ENCODE results near the gene MYT1. TPM values are rescaled to one million over a fixed set of nuclear protein-coding genes. Genes with fewer than 3 reads are reported as not detected.
A peak's percentile ranks its signal among the peaks of the same experiment; 100 is the strongest.

The MYT1 gene
- polyA plus RNA-seq, 3 donors: 0.35 to 0.50 (median 0.46) TPM

GRCh38 chr20:64242003-64242796 is 77.9 kb downstream of the MYT1 start:
- no peak for DNase-seq (ENCODE audit: low read depth in 3 of 3, low spot score in 2 of 3)

- DNase-seq (ENCODE audit: low read depth in 3 of 3, low spot score in 2 of 3): no peak
Observed at GRCh38 chr20:64242797-64243475, 78.7 kb downstream of the MYT1 start.

GRCh38 chr20:64244281-64244805 is 80.1 kb downstream of the MYT1 start:
- no peak for DNase-seq (ENCODE audit: low read depth in 3 of 3, low spot score in 2 of 3)

GRCh38 chr20:64244870-64245603 is 80.8 kb downstream of the MYT1 start:
- DNase-seq (ENCODE audit: low read depth in 3 of 3, low spot score in 2 of 3): no peak

- DNase-seq (ENCODE audit: low read depth in 3 of 3, low spot score in 2 of 3): no peak
Observed at GRCh38 chr20:64245746-64246595, 81.7 kb downstream of the MYT1 start.

- no peak for DNase-seq (ENCODE audit: low read depth in 3 of 3, low spot score in 2 of 3)
Observed at GRCh38 chr20:64246616-64247306, 82.5 kb downstream of the MYT1 start.

GRCh38 chr20:64247307-64247618 is 83.0 kb downstream of the MYT1 start:
- no peak for DNase-seq (ENCODE audit: low read depth in 3 of 3, low spot score in 2 of 3)

- no peak for DNase-seq (ENCODE audit: low read depth in 3 of 3, low spot score in 2 of 3)
Observed at GRCh38 chr20:64247970-64248841, 84.0 kb downstream of the MYT1 start.

- no peak for DNase-seq (ENCODE audit: low read depth in 3 of 3, low spot score in 2 of 3)
Observed at GRCh38 chr20:64250027-64250426, 85.8 kb downstream of the MYT1 start.

- no peak for DNase-seq (ENCODE audit: low read depth in 3 of 3, low spot score in 2 of 3)
Observed at GRCh38 chr20:64253000-64253383, 88.7 kb downstream of the MYT1 start.

GRCh38 chr20:64253443-64253842 is 89.2 kb downstream of the MYT1 start:
- DNase-seq (ENCODE audit: low read depth in 3 of 3, low spot score in 2 of 3): no peak

- DNase-seq (ENCODE audit: low read depth in 3 of 3, low spot score in 2 of 3): no peak
Observed at GRCh38 chr20:64254156-64254555, 89.9 kb downstream of the MYT1 start.

GRCh38 chr20:64254571-64255360 is 90.5 kb downstream of the MYT1 start:
- no peak for DNase-seq (ENCODE audit: low read depth in 3 of 3, low spot score in 2 of 3)

- peak; percentile 25 to 65 (median 59) for DNase-seq (ENCODE audit: low read depth in 3 of 3, low spot score in 2 of 3)
Observed at GRCh38 chr20:64255361-64256281, 91.4 kb downstream of the MYT1 start, which contains the start of gene PCMTD2. TSS of gene PCMTD2 (plus strand) at chr20:64255748. CDS start at chr20:64259966, 4,218 bp downstream.

- no peak for DNase-seq (ENCODE audit: low read depth in 3 of 3, low spot score in 2 of 3)
Observed at GRCh38 chr20:64256282-64256935, 92.2 kb downstream of the MYT1 start.

- no peak for DNase-seq (ENCODE audit: low read depth in 3 of 3, low spot score in 2 of 3)
Observed at GRCh38 chr20:64257107-64257757, 93.0 kb downstream of the MYT1 start.
